K562 (cell line): Measurements from ENCODE around the gene ZNF785. TPM values are rescaled to one million over a fixed set of nuclear protein-coding genes. Genes with fewer than 3 reads are reported as not detected.

Source experiments
- ATF7 ChIP-seq: fragments of 450-650 bp; IDR thresholded peaks from 2 replicates; pipeline ENCODE4 v1.7.1; 2014; ENCODE audit warnings: mild to moderate bottlenecking, moderate library complexity
- BCL6 ChIP-seq: fragments of 250-450 bp; sonication (Bioruptor Pico); IDR thresholded peaks from 2 replicates; pipeline ENCODE4 v1.4.0; 2020
- BMI1 ChIP-seq: fragments of 150-350 bp; IDR thresholded peaks from 2 replicates; pipeline ENCODE4 v1.6.1; 2014; ENCODE audit warnings: low read length
- DMBX1 ChIP-seq: fragments of 250-450 bp; sonication (Bioruptor Pico); IDR thresholded peaks from 2 replicates; pipeline ENCODE4 v1.8.0; 2022; ENCODE audit warnings: inconsistent platforms, mild to moderate bottlenecking, moderate library complexity, borderline replicate concordance
- ETV1 ChIP-seq: fragments of 450-650 bp; conservative IDR thresholded peaks from 2 replicates; pipeline ENCODE4 v1.6.1; 2016; ENCODE audit warnings: missing genetic modification characterization, control low read depth, low read depth, missing compliant biosample characterization
- GABPA ChIP-seq: fragments of 200-800 bp; sonication (Bioruptor generic); conservative IDR thresholded peaks from 2 replicates; pipeline ENCODE4 v1.6.1; 2016; ENCODE audit warnings: low read depth, missing genetic modification characterization, missing compliant biosample characterization
- HDAC3 ChIP-seq: fragments of 450-650 bp; IDR thresholded peaks from 2 replicates; pipeline ENCODE4 v1.6.1; 2018; ENCODE audit warnings: borderline replicate concordance, mild to moderate bottlenecking, moderate library complexity; ENCODE audit not compliant: partially characterized antibody
- HNRNPH1 ChIP-seq: fragments of 200-400 bp; formaldehyde crosslinking; optimal IDR thresholded peaks from 2 replicates; pipeline ENCODE3; 2017; ENCODE audit warnings: low read depth, mild to moderate bottlenecking, low read length, moderate library complexity
- NR2C1 ChIP-seq, 2 experiments: fragments of 450-650 bp; IDR thresholded peaks; 2 replicates each; pipeline ENCODE4 v1.6.1; 2017; ENCODE audit warnings: mild to moderate bottlenecking in 2 of 2, antibody characterized with exemption in 1 of 2, inconsistent platforms in 1 of 2, missing compliant biosample characterization in 1 of 2, missing genetic modification characterization in 1 of 2
- PHF8 ChIP-seq: fragments of 200-600 bp; sonication (generic); IDR thresholded peaks from 2 replicates; pipeline ENCODE4 v1.6.1; 2012; ENCODE audit warnings: mixed run types, mild to moderate bottlenecking, inconsistent platforms, low read length, moderate library complexity, borderline replicate concordance
- POLR2A ChIP-seq: fragments of 450-650 bp; conservative IDR thresholded peaks from 2 replicates; pipeline ENCODE4 v1.6.1; 2016
- PTBP1 ChIP-seq: fragments of 200-400 bp; formaldehyde crosslinking; IDR thresholded peaks from 2 replicates; pipeline ENCODE4 v1.6.1; 2017; ENCODE audit warnings: low read depth, low read length
- RCOR1 ChIP-seq, 2 experiments: IDR thresholded peaks; 2 replicates each; pipeline ENCODE4 v1.6.1; 2012; ENCODE audit warnings: low read depth in 2 of 2, low read length in 2 of 2, borderline replicate concordance in 1 of 2, improper control_type of control experiment in 1 of 2
- SRSF1 ChIP-seq: fragments of 200-400 bp; formaldehyde crosslinking; IDR thresholded peaks from 2 replicates; pipeline ENCODE4 v1.6.1; 2017; ENCODE audit warnings: mild to moderate bottlenecking, low read depth, low read length, moderate library complexity
- STAT5B ChIP-seq: fragments of 250-450 bp; sonication (Bioruptor Pico); IDR thresholded peaks from 2 replicates; pipeline ENCODE4 v1.8.0; 2021; ENCODE audit warnings: mild to moderate bottlenecking, inconsistent platforms
- TCF7 ChIP-seq: sonication (generic); IDR thresholded peaks from 2 replicates; pipeline ENCODE4 v1.6.1; 2016; ENCODE audit warnings: antibody characterized with exemption, borderline replicate concordance
- ZBED1 ChIP-seq: IDR thresholded peaks from 2 replicates; pipeline ENCODE4 v1.6.1; 2014
- polyA plus RNA-seq, 8 experiments: library from polyadenylated mRNA; depleted of rRNA in 4 of 8; stranded (reverse) in 5 of 8; unstranded in 3 of 8; fragments of >200 nt; fragmentation: Nextera tagmentation in 2 of 8; fragmentation: Illumina TruSeq in 1 of 8; extraction: Ambion mirVana in 2 of 8; extraction: Trizol in 1 of 8; gene quantifications; 2 replicates each; pipeline versions ENCODE4 v1.2.1 to v1.2.3, GENCODE V29; 2011 to 2014; ENCODE audit warnings: inconsistent platforms in 1 of 8, missing spikeins in 1 of 8
- total RNA-seq, 7 experiments: library from RNA; depleted of rRNA in 6 of 7; stranded (reverse); fragments of >200 nt in 6 of 7; fragmentation: Illumina TruSeq in 2 of 7; extraction: Trizol in 2 of 7; gene quantifications; 2 replicates each; pipeline versions ENCODE4 v1.2.1 to v1.2.3, GENCODE V29; 2011 to 2021; ENCODE audit warnings: low replicate concordance in 1 of 7
- TF ChIP-seq, protein P1 (sequence below): fragments of 250-450 bp; sonication (Bioruptor Pico); IDR thresholded peaks from 2 replicates; pipeline ENCODE4 v1.9.0; 2021; ENCODE audit warnings: mild to moderate bottlenecking, inconsistent platforms
- TF ChIP-seq, protein P2 (sequence below): sonication (generic); formaldehyde crosslinking; IDR thresholded peaks from 2 replicates; pipeline ENCODE4 v1.8.0; 2022; ENCODE audit warnings: mild to moderate bottlenecking, missing genetic modification reagents
- TF ChIP-seq, protein P3 (sequence below): fragments of 450-650 bp; conservative IDR thresholded peaks from 2 replicates; pipeline ENCODE4 v1.6.1; 2016; ENCODE audit warnings: missing genetic modification characterization, low read depth, mild to moderate bottlenecking, missing compliant biosample characterization, moderate library complexity

ZNF785 gene
- total and polyA plus RNA-seq, 9 of the 15 experiments (the other 6 are each of a cell fraction or from before 2014, with no cell fraction given) = 0.64 to 11.0 (median 6.4) TPM

DNA sequence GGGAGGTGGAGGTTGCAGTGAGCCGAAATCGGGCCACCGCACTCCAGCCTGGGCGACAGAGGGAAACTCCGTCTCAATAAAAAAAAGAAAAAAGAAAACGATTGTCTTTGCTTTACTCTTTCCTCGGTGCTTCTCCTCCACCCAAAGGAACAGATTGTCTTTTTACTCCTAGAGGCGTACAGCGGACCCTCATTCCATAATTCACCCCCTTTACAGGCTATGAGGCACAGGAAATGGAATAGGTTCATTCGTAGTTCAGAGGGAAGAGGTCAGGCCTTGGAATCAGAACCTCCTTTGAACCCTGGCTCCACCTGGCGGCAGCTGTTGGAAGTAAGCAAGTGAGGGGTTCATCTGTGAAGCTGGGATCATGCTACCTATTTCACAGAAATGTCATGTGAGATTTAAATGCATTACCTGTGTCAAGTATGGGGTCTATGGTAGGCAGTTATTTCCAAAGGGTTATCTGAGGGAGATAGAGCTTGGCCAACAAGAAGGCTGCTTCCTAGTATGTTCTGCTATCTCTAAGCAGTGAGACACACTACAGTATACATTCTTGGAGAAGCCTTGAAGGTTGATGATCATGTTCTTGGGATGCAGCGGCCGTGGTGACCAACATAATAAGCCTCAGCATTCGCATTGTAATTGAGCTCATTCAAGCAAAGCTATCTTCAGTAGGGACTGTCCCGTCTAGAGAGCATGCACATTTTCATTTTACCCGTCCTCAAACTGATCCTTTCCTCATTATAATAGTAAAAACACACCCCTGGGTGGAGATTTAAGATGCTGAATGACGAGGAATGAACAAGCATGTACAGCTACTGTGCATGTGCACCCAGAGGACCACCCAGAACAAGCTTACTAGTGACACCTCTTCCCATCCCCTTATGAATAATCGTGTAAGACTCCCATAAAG is 43.4 kb upstream of the ZNF785 start (continued):
- TF ChIP-seq, protein P1, sequence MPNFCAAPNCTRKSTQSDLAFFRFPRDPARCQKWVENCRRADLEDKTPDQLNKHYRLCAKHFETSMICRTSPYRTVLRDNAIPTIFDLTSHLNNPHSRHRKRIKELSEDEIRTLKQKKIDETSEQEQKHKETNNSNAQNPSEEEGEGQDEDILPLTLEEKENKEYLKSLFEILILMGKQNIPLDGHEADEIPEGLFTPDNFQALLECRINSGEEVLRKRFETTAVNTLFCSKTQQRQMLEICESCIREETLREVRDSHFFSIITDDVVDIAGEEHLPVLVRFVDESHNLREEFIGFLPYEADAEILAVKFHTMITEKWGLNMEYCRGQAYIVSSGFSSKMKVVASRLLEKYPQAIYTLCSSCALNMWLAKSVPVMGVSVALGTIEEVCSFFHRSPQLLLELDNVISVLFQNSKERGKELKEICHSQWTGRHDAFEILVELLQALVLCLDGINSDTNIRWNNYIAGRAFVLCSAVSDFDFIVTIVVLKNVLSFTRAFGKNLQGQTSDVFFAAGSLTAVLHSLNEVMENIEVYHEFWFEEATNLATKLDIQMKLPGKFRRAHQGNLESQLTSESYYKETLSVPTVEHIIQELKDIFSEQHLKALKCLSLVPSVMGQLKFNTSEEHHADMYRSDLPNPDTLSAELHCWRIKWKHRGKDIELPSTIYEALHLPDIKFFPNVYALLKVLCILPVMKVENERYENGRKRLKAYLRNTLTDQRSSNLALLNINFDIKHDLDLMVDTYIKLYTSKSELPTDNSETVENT = no peak
- TF ChIP-seq HDAC3 (no peak), BMI1 (no peak), DMBX1 (CRISPR knock-in tag) (0 out of 2 replicates have a peak, but pooled peaks have one; percentile 54), HNRNPH1 (no peak), SRSF1 (no peak), NR2C1 (IDR thresholded peaks at IDR 0.05) (peak; percentile 97), NR2C1 (tag; IDR thresholded peaks at IDR 0.05) (peak; percentile 98), ATF7 (0 out of 2 replicates have a peak, but pooled peaks have one; percentile 28), ETV1 (tag) (peak; percentile 67), RCOR1 (IDR thresholded peaks at IDR 0.05; ENCODE audit: borderline replicate concordance in 1 of 2, low read depth in 2 of 2, low read length in 2 of 2) (peak in 1 of 2 experiments; percentile 60; a peak in 2 of 4 replicates), ZBED1 (no peak), GABPA (tag) (peak; percentile 68), PHF8 (no peak), BCL6 (CRISPR knock-in tag) (no peak), TCF7 (peak; percentile 69; the same call in 1 of the 2 replicates), PTBP1 (no peak), STAT5B (CRISPR knock-in tag) (no peak), POLR2A (no peak)
- TF ChIP-seq, protein P2, sequence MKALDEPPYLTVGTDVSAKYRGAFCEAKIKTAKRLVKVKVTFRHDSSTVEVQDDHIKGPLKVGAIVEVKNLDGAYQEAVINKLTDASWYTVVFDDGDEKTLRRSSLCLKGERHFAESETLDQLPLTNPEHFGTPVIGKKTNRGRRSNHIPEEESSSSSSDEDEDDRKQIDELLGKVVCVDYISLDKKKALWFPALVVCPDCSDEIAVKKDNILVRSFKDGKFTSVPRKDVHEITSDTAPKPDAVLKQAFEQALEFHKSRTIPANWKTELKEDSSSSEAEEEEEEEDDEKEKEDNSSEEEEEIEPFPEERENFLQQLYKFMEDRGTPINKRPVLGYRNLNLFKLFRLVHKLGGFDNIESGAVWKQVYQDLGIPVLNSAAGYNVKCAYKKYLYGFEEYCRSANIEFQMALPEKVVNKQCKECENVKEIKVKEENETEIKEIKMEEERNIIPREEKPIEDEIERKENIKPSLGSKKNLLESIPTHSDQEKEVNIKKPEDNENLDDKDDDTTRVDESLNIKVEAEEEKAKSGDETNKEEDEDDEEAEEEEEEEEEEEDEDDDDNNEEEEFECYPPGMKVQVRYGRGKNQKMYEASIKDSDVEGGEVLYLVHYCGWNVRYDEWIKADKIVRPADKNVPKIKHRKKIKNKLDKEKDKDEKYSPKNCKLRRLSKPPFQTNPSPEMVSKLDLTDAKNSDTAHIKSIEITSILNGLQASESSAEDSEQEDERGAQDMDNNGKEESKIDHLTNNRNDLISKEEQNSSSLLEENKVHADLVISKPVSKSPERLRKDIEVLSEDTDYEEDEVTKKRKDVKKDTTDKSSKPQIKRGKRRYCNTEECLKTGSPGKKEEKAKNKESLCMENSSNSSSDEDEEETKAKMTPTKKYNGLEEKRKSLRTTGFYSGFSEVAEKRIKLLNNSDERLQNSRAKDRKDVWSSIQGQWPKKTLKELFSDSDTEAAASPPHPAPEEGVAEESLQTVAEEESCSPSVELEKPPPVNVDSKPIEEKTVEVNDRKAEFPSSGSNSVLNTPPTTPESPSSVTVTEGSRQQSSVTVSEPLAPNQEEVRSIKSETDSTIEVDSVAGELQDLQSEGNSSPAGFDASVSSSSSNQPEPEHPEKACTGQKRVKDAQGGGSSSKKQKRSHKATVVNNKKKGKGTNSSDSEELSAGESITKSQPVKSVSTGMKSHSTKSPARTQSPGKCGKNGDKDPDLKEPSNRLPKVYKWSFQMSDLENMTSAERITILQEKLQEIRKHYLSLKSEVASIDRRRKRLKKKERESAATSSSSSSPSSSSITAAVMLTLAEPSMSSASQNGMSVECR (CRISPR knock-in tag) = no peak
- TF ChIP-seq, protein P3, sequence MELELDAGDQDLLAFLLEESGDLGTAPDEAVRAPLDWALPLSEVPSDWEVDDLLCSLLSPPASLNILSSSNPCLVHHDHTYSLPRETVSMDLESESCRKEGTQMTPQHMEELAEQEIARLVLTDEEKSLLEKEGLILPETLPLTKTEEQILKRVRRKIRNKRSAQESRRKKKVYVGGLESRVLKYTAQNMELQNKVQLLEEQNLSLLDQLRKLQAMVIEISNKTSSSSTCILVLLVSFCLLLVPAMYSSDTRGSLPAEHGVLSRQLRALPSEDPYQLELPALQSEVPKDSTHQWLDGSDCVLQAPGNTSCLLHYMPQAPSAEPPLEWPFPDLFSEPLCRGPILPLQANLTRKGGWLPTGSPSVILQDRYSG (tag) = 0 out of 2 replicates have a peak, but pooled peaks have one; percentile 46
